HG03060 (cell line): ENCODE results near the gene GPBP1.
"Not testable (repeated sequence)": the region's sequence is repeated elsewhere in the genome, so short reads cannot be mapped to it uniquely, and the experiment has no call there.

Source experiments
- ATAC-seq: cut with Tn5 transposase; IDR thresholded peaks from one replicate; pipeline ENCODE4 v1.9.1; 2021; ENCODE audit warnings: low read depth, moderate number of reproducible peaks; ENCODE audit not compliant: unreplicated experiment

GPBP1 gene

GRCh38 chr5:57173319-57174127 lies at the start of gene GPBP1:
GPBP1 (plus strand) TSS chr5:57174059; CDS start chr5:57214131, 40,072 bp downstream.
- ATAC-seq: peak; percentile 40

- no peak for ATAC-seq
These were observed 45.5 kb upstream of the GPBP1 start for GRCh38 chr5:57128325-57128724.

GRCh38 chr5:57133574-57133973 lies 40.3 kb upstream of the GPBP1 start:
- no peak for ATAC-seq

GRCh38 chr5:57137401-57137800 lies 36.5 kb upstream of the GPBP1 start:
- no peak for ATAC-seq

- ATAC-seq: no peak
These were observed 21.5 kb upstream of the GPBP1 start for GRCh38 chr5:57152316-57152715.

GRCh38 chr5:57155033-57155432 lies 18.8 kb upstream of the GPBP1 start:
- ATAC-seq: no peak

- ATAC-seq: no peak
These were observed 16.7 kb upstream of the GPBP1 start for GRCh38 chr5:57157131-57157530.

- no peak for ATAC-seq
These were observed 16.2 kb upstream of the GPBP1 start for GRCh38 chr5:57157666-57158065.

GRCh38 chr5:57163553-57164006 lies 10.3 kb upstream of the GPBP1 start:
- no peak for ATAC-seq

- ATAC-seq: no peak
These were observed 9.7 kb upstream of the GPBP1 start for GRCh38 chr5:57164124-57164523.

GRCh38 chr5:57165171-57165570 lies 8.7 kb upstream of the GPBP1 start:
- ATAC-seq: not testable (repeated sequence)

GRCh38 chr5:57166276-57166675 lies 7.6 kb upstream of the GPBP1 start:
- ATAC-seq: no peak

- ATAC-seq: no peak
These were observed 6.7 kb upstream of the GPBP1 start for GRCh38 chr5:57167201-57167600.

GRCh38 chr5:57170116-57170515 lies 3.7 kb upstream of the GPBP1 start:
- not testable (repeated sequence) for ATAC-seq

GRCh38 chr5:57171816-57172465 lies 1.9 kb upstream of the GPBP1 start:
- no peak for ATAC-seq

GRCh38 chr5:57172466-57173318 lies 1.2 kb upstream of the GPBP1 start:
- ATAC-seq: no peak

GRCh38 chr5:57174128-57174889 lies 450 bp downstream of the GPBP1 start:
- ATAC-seq: no peak

- ATAC-seq: no peak
These were observed 1.1 kb downstream of the GPBP1 start for GRCh38 chr5:57174890-57175510.

GRCh38 chr5:57175551-57176309 lies 1.9 kb downstream of the GPBP1 start:
- ATAC-seq: no peak
